NCI-H748 treated with DMSO at 0.1 percent for 48 hours (cell line): ENCODE measurements around the gene TESPA1.
"Not testable (repeated sequence)": the region's sequence is repeated elsewhere in the genome, so short reads cannot be mapped to it uniquely, and the experiment has no call there.

Experiments
- DNase-seq: peaks from one replicate; lab custom pipeline; 2025; lab: John Stamatoyannopoulos, UW

Gene TESPA1, protein sequence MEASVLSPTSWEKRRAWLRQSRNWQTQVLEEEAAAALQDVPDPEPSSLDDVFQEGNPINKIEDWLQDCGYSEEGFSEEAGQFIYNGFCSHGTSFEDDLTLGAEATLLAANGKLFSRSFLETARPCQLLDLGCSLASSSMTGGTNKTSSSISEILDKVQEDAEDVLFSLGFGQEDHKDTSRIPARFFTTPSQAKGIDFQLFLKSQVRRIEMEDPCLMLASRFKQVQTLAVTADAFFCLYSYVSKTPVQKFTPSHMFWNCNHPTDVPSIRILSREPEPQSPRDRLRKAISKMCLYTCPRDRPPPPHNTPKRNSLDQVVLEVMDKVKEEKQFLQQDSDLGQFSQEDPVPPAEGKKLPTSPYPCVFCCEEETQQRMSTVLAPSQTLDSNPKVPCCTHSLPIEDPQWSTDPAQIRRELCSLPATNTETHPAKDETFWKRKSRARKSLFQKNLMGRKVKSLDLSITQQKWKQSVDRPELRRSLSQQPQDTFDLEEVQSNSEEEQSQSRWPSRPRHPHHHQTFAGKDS

DNA sequence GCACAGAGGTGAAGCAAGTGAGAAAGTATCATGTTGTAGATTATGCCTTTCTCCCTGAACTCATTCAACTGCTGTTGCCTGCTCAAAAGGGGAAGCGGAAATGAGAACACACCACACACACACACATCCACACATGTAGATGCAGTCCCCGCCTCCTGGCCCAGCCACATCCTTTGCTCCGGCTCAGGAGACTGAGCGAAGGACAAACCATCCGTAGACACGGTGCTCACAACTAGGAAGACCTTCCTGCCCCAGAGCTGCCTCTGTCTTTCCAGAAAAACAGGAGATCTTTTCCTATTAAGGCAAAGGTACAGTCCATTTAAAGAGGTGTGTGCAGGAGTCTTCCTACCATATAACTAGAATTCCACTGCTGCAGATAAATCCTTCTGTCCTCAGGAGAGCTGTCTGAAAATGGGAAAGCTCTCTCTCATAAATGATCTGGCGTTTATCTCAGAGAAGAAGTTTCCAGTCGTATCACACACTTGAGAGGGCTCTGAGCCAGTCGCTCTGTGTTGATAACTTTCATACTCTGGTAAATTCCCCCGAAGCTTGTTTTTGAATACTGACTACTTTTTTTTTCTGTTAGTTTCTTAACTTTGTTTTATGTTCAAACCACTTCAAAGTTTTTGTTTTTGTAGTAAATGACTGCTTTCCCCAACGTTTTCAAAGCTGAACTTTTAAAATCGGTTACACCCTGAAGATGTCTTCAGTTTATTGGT lies at the start of gene TESPA1:
Gene TESPA1 (minus strand): TSS at position 105 of the 719 bp plus-strand sequence. CDS start 10,200 bp downstream, outside the sequence.
- no peak for DNase-seq

DNA sequence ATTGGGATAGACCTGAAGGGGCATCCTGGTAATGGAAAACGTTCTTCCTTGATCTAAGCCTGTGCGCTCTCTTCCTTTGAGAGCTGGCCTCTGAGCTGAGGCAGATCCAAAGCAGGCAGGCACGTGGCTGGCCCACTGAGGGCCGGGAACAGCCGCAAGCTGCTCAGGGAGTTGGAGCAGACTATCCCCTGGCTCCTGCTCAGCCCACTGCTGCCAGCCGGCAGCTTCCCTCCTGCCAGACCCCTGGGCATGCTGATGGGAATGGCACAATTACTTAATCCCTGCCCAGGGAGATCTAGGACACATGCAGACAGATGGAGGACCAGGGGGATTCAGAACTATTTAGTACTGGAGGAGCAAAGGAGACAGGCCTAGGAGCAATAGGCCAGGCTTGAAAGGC lies 49.7 kb upstream of the TESPA1 start:
- no peak for DNase-seq

DNA sequence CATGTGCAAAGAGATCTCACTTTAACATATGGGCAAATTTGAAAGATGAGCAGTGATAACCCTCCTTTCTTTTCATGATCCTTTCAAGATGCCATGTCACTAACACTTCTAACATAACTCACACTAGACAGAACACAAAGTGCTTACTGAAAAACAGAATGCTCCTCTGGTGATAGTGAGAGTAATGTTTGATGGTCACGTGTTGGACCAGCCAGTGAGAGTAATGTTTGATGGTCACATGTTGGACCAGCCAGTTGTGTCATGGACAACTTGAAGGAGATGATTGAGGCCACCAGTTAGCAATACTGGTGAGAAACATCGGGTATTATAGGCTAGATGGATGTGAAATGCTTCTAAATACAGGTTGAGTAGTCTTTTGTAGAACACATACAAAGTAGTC lies 40.9 kb upstream of the TESPA1 start:
- DNase-seq: no peak

DNA sequence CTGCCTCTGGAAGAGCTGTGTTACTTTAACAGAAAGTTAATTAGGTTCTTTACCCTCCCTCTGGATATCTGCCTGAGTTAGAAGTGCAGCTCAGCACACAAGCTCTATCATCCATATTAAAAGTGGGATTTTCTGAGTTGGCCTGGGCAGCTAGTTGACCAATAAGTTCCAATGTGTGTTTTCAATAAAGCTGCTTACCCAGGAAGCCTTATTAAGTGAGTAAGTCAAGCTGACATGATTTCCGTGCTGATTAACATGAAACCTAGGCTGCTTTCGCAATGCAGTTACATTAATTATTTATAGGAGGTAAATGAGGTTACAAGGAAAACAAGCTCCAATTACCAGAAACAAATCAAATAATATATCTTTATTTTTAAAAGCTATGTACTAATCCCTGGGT lies 40.0 kb upstream of the TESPA1 start:
- no peak for DNase-seq

DNA sequence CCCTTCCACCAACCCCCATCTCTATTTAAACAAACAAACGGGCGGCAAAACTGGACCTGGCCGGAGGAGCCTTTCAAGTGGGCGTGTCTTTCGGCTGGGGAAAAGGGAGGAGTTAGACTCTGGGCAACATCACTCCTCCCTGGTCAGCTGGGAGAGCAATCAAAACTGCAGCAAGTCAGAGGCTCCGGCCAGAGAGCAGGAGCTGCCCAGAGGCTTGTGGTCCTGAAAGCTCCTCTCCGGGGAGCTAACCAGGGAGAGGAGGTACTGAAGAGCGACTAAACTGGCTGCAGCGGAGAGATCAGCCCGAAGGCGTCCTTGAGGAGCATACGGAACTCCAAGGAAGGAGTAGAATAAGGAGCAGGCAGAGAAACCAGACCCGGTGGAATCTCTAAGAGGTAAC lies 35.2 kb upstream of the TESPA1 start, which contains the start of gene NEUROD4:
Gene NEUROD4 (plus strand): TSS at position 191 of the 400 bp plus-strand sequence. CDS start 6,466 bp downstream, outside the sequence.
- peak; percentile 64 for DNase-seq

DNA sequence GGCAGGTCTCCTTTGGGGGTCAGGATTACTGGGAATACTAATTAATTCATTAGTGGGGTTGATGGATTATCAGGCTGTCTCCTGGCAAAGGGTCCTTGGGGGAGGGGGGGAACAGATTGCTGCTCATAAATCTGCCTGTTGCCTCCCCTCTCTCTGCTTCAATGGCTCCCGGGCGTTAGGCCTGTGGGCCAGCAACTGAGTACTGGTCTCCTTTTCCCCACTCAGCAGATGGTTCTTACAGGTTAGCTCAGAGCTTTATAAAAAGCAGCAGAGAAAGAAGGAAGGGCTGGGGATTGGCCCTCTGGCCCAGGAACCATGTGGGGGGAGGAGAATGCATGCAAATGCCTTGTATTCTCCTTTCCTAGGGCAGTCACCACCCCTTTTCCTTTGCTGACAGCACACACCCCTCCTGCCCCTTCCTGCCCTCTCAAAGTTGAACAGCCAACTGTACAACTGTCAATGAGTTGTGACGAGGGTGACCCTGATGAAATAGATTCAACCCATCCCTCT lies 32.9 kb upstream of the TESPA1 start:
- no peak for DNase-seq

DNA sequence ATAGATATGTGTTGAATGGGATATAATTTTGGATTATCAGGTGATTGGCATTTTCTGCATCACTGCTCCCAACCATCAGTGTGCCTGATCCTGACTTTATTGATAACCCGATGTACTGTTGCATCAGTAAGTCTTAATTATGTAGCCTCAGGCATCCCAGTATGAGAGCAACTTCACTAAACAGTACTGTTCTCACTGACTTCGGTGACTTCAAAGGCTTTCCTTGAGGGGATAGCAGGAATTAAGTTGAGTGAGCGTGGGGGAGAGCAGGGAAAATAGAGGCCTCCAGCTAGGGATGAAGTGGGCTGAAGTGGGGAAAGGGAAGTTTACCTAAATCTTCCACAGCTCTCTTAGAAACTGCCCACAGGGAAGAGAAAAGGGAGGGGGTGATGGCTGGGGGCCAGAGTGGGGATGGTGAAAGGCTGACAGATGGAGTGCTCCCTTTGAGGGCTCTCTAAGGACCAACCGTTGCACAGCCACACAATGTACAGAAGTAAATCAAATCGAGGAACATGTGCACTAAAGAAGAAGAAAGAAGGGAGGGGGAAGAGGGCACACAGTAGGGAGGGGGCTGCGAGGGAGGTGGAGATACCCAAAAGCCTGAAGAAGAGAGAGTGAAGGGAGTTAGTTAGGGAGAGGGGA lies 24.5 kb upstream of the TESPA1 start:
- no peak for DNase-seq

DNA sequence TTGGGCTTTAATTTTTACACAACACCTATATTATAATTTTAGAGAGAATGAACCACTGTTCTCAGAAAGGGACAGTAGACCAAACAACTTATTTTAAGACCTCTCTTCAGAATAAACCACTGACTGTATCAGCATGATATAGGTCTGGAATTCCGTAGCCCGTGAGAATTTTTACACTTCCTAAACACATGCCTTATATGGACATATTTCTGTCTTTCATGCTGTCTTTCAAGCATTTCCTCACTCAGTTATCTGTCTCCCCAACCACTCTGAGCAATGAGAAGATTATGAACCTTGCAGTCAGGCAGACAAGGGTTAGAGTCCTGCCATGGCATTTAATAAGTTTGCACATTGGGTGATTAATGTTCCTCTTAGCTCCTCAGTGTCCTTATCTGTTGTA lies 17.8 kb upstream of the TESPA1 start:
- DNase-seq: no peak

DNA sequence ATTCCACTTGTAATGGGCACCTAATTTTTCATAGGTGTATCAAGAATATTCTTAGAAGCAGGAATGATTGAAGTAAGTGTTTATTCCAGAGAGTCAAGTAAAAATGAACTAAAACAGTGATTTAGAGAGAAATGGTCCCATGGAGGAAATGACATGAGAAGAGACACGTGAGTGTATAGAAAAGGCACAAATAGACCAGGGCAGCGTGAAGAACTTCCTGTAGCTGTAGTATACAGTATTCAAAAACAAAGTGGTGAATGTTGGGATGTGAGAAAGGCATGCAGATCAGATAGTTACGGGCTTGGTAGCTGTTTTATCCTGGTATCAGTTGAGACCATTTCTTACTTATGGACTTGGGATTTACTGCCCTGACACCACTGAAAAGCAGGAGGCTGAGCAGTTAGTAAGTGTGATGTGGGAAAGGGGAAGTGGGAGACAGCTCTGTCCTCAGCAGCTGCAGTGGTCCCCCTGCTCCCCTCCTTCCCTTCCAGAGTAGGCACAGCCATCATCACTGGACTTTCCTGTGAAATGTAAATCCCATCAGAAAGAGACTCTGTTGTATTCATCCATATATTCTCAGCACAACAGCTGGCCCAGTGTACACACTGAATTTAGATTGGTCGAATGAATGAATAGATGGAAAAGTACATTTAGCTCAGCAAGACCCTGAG lies 16.8 kb upstream of the TESPA1 start:
- no peak for DNase-seq

DNA sequence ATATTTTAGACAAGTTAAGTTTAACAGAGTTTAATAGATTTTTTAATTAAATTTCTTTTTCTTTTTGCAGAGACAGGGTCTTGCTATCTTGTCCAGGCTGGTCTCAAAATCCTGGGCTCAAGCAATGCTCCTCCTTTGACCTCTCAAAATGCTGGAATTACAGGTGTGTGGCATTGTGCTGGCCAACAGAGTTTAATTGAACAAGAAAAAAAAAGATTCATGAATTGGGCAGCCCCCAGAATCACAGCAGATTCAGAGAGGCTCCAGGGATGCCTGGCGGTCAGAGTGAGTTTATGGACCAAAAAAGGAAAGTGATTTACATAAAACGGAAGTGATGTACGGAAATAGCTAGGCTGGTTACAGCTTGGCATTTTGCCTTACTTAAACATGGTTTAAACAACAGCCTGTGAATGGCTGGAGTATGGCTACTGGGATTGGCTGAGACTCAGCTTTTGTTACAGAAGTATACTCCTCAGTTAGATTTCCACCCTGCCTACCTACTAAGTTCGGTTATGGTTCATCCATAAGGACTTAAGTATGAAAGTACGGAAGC lies 14.5 kb upstream of the TESPA1 start:
- DNase-seq: no peak

DNA sequence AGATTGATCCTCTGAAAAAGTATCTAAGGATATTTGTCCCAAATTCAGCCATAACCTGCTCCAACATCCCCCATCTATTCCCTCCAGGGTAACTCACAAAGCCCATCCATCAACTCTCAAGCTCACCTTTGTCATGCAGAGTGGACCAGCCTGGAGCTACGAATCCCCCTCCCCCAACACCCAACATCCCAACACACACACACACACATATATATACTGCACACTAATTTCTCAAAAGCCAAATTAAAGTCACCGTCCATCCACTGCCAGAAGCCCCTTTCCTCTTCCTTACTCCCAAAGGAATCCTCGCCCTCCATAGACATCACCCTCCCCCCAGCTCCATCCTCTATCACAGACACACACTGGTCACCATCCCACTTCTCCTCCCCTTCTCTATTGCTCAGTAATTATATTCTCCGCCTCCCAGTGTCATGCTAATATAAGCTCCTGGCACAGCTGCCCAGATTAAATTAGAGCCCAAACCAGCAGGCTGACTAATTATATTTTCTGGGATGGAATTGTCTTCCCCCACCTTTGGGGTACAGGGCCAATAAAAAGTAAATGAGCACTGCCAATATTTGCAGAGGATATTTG lies 13.5 kb upstream of the TESPA1 start:
- DNase-seq: peak; percentile 36

DNA sequence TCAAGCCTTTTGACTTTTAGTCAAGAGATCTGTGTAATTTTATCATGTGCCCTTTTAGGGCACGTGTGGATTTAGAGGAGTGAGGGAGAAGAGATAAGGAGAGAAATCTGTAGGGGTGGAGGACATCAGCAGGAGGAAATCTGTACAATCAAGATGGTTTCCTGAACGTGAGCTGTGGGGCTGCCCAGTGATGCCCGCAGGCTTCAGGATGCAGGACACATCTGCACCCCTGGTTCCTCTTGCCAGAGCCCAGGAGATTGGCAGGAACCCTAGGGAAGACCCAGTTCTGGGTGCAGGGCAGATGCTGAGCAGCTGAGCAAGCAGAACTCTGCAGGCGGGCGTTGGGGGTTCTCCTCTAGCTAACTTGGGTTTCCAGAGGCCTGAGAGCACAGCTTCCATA lies 11.6 kb upstream of the TESPA1 start:
- no peak for DNase-seq

DNA sequence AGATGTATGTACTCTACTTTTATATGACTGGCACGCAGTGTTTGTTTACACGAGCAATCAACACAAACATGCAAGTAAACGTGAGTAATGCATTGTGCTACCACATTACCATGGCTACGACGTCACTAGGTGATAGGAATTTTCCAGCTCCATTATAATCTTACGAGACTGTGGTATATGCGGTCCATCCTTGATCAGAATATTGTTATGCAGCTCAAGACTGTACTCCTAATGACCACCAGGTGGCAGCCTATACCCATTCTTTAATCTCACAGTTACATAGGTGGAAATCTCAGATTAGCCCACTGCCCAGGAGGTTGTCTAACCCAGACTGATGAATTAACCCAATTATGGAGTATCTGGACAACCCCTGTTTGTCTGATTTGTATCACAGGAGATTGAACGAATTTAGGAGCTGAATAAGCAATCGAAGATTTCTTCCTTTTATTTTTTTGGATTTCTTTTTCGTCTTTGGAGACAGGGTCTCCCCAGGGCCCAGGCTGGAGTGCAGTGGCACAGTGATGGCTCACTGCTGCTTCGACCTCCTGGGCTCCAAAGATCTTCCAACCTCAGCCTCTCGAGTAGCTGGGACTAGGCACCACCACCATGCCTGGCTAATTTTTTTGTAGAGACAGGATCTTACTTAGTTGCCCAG lies 8.7 kb upstream of the TESPA1 start:
- DNase-seq: peak; percentile 87

DNA sequence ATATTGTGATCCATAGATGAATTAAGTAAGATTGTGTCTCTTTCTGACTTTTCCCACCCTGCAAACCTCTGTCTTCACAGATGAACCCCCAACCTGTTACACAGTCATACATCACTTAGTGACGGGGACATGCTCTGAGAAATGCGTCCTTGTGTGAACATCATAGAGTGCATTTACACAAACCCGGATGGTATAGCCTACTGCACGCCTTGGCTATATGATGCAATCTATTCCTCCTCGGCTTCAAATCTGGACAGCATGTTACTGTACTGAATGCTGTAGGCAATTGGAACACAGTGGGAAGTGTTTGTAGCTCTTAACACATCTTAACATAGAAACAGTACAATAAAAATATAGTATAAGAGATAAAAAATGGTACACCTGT lies 7.4 kb upstream of the TESPA1 start:
- DNase-seq: no peak

DNA sequence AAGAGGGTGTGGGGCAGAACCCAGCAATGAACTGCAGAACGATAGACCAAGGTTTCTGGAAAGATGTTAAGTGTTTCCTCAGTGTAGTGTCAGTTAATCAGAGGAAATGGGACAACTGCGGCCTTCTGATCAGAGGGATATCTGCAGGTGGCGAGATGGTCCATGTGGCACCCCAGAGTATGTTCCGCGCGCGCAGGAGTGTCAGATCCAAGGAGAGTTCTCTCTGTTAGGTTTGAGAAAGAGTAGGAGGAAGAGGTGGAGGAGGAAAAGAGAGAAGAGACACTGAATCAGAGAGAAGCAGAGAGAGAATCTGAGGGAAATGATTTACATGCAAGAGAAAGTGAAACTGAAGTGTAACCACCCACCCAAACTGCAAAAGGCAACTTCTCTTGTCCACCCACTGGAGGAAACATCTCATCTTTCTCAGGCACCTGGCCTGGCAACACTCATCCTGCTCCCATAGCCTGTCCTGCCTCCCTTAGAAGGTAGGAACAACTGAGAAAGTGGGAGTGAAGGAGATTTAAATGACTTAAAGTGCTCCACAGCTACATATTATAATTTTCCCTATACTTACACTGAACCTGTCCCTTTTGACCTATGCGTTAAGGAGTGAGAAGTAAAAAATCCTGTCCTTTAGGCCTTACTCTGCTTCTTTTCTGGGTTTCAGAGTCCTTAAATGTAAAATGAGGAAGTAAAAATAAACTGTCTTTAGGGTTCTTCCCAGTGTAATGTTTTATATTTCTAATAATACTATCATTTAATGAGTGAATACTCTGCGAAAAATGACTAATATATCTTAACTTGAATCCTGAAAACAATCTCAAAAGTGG lies 6.8 kb upstream of the TESPA1 start:
- DNase-seq: no peak

DNA sequence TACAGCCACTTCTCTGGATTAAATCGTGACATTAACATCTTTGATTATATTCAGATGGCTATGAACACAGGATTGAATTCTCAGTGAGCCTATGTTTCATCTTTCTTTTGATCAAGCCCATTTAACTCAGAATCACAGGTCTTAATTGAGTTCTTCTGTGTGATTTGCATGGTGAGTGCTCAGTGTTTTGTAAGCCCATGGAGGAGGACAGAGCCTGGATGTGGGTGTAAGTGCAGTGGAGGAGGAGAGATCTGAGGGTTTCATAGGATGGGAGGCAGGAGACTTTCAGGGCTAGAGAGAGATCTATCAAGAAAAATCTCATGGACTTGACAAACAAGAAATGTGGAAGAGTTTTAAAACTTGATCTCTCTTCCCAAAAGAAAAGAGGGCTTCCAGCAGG lies 5.3 kb upstream of the TESPA1 start:
- no peak for DNase-seq

DNA sequence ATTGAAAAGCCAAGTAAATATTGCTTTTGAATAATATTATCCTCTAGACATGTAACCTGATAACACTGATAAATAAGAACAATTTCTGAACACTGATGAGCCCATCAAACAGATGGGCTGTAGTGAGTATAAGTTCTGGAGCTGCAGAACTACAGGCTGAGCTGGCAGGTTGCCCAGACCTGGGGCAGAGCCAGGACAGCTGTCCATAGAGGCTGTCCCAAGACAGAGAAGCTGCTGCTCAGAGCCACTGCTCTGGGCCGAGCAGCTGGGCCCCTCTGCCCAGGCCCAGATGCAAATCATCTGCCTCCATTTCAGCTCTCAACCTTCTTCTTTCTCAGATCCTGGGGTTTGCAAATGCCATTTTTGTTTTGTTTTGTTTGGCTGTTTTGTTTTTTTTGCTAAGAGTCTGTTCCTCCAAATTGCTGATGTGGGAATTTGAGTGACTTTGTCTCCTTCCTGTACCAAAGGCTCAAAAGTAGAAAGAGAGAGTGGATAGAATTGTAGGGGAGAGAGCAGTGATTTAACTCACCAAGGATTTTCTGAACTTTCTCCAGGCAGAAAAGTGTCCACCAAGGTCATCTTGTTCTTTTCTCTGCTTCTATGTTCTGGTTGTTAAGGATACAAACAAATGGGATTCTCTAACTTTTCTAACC lies 4.0 kb upstream of the TESPA1 start:
- no peak for DNase-seq

DNA sequence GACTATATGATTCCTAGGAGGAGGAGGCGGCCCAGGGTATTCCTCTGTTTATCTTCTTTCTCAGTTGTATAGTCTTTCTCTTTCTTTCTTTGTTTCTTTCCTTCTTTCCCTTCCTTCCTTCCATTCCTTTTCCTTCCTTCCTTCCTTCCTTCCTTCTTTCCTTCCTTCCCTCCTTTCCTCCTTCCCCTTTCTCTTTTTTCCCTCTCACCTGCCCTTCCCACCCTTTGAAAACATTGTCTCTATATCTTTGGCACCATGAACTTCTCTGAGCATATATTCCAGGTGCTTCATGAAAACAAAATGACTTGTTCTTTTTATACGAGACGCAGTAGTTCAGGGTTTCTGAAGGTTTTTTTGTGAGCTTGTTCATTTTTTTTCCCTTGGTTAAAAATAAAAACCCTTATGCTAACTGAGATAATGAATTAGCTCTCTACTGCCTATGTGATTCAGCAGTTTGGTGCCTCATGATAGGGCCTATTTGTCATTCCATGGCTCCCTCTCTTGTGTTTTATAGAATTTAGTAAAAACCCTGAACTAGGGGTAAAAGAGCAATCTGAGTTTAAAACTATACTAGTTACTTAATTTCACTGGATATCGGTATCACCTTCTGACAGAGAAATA lies 3.2 kb upstream of the TESPA1 start:
- DNase-seq: no peak

DNA sequence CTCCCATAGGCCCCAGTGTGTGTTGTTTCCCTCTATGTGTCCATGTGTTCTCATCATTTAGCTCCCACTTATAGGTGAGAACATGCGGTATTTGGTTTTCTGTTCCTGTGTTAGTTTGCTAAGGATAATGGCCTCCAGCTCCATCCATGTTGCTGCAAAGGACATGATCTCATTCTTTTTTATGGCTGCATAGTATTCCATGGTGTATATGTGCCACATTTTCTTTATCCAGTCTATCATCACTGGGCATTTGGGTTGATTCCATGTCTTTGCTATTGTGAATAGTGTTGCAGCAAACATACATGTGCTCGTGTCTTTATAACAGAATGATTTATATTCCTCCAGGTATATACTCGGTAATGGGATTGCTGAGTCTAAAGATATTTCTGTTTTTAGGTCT lies 2.2 kb upstream of the TESPA1 start:
- not testable (repeated sequence) for DNase-seq
